ENCODE measurements around the gene CIAO3.

- TF ChIP-seq CTCF (tag by site-specific recombination; IDR thresholded peaks at IDR 0.05) (peak; percentile 74), ZBTB17 (tag by site-specific recombination; IDR thresholded peaks at IDR 0.05) (peak; percentile 84), ZBTB1 (tag by site-specific recombination; IDR thresholded peaks at IDR 0.05) (no peak), ZNF791 (tag by site-specific recombination; IDR thresholded peaks at IDR 0.05) (no peak), ZNF660 (tag by site-specific recombination; IDR thresholded peaks at IDR 0.05) (no peak), ATF2 (tag by site-specific recombination; IDR thresholded peaks at IDR 0.05; ENCODE audit: low read depth) (no peak), KLF16 (tag by site-specific recombination; IDR thresholded peaks at IDR 0.05) (peak; percentile 39; the same call in 1 of the 2 replicates), ZNF121 (tag by site-specific recombination; IDR thresholded peaks at IDR 0.05) (peak; percentile 59; the same call in 1 of the 2 replicates)
- TF ChIP-seq, protein P1, sequence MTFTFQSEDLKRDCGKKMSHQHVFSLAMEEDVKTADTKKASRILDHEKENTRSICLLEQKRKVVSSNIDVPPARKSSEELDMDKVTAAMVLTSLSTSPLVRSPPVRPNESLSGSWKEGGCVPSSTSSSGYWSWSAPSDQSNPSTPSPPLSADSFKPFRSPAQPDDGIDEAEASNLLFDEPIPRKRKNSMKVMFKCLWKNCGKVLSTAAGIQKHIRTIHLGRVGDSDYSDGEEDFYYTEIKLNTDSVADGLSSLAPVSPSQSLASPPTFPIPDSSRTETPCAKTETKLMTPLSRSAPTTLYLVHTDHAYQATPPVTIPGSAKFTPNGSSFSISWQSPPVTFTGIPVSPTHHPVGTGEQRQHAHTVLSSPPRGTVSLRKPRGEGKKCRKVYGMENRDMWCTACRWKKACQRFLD (tag by site-specific recombination; IDR thresholded peaks at IDR 0.05), result no peak
Measured at GRCh38 chr16:720447-720989, 20.3 kb downstream of the CIAO3 start.
